ENCODE data around the gene TXNDC16. TPM values are rescaled to one million over a fixed set of nuclear protein-coding genes. Genes with fewer than 3 reads are reported as not detected.

Gene TXNDC16
- total RNA-seq, 1 experiment from 2014 or later: 4.3 TPM

GRCh38 chr14:52455291-52456088 lies 96.8 kb downstream of the TXNDC16 start:
- DNase-seq (ENCODE audit: low read depth): peak; percentile 60

GRCh38 chr14:52447236-52447635 lies 105.1 kb downstream of the TXNDC16 start:
- DNase-seq (ENCODE audit: low read depth): no peak

- no peak for DNase-seq (ENCODE audit: low read depth)
These were observed 106.0 kb downstream of the TXNDC16 start for GRCh38 chr14:52446355-52446754.

GRCh38 chr14:52443506-52443905 lies 108.8 kb downstream of the TXNDC16 start:
- no peak for DNase-seq (ENCODE audit: low read depth)

GRCh38 chr14:52442602-52443001 lies 109.7 kb downstream of the TXNDC16 start:
- DNase-seq (ENCODE audit: low read depth): no peak

- DNase-seq (ENCODE audit: low read depth): no peak
These were observed 110.1 kb downstream of the TXNDC16 start for GRCh38 chr14:52442166-52442565.

GRCh38 chr14:52439476-52439875 lies 112.8 kb downstream of the TXNDC16 start:
- no peak for DNase-seq (ENCODE audit: low read depth)

GRCh38 chr14:52434955-52435354 lies 117.3 kb downstream of the TXNDC16 start:
- no peak for DNase-seq (ENCODE audit: low read depth)

- DNase-seq (ENCODE audit: low read depth): no peak
These were observed 121.8 kb downstream of the TXNDC16 start for GRCh38 chr14:52430474-52430873.

GRCh38 chr14:52429451-52429850 lies 122.9 kb downstream of the TXNDC16 start:
- no peak for DNase-seq (ENCODE audit: low read depth)

GRCh38 chr14:52427460-52427859 lies 124.8 kb downstream of the TXNDC16 start:
- DNase-seq (ENCODE audit: low read depth): no peak

GRCh38 chr14:52422650-52423356 lies 129.5 kb downstream of the TXNDC16 start:
- no peak for DNase-seq (ENCODE audit: low read depth)

- no peak for DNase-seq (ENCODE audit: low read depth)
These were observed 135.2 kb downstream of the TXNDC16 start for GRCh38 chr14:52417139-52417538.

GRCh38 chr14:52413729-52414408 lies 138.4 kb downstream of the TXNDC16 start:
- DNase-seq (ENCODE audit: low read depth): no peak

GRCh38 chr14:52412426-52412825 lies 139.9 kb downstream of the TXNDC16 start:
- no peak for DNase-seq (ENCODE audit: low read depth)

GRCh38 chr14:52405314-52405713 lies 147.0 kb downstream of the TXNDC16 start:
- no peak for DNase-seq (ENCODE audit: low read depth)

- peak; percentile 21 for DNase-seq (ENCODE audit: low read depth)
These were observed 149.3 kb downstream of the TXNDC16 start for GRCh38 chr14:52402812-52403526.

- no peak for DNase-seq (ENCODE audit: low read depth)
These were observed 151.5 kb downstream of the TXNDC16 start for GRCh38 chr14:52400846-52401245.

- DNase-seq (ENCODE audit: low read depth): no peak
These were observed 152.2 kb downstream of the TXNDC16 start for GRCh38 chr14:52399921-52400595.

- DNase-seq (ENCODE audit: low read depth): no peak
These were observed 153.2 kb downstream of the TXNDC16 start for GRCh38 chr14:52399104-52399503.

GRCh38 chr14:52397844-52398243 lies 154.5 kb downstream of the TXNDC16 start:
- DNase-seq (ENCODE audit: low read depth): no peak
